Measurements from ENCODE around the gene MBNL2.

DNA sequence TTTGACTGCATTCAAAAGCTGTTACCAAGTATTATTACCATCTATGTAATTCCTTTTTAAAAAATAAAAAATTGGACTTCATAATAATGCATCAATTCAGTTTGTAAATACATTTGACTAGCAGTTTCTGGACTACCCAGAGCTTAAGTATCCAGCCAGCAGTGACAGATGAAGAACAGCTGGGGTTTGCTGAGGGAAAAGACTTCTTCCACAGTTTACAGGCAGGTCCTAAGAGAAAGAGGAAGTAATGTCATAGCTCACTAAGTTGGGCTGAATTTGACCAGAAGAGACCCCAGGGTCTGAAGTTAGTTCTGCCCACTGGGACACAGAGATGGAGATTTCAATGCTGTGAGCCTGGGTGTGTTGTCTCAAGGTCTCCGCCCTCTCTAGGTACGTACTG, 96.4 kb downstream of the MBNL2 start:
- TF ChIP-seq CTCF (IDR thresholded peaks at IDR 0.05; ENCODE audit: insufficient read depth, low read length) (no peak), POLR2AphosphoS5 (IDR thresholded peaks at IDR 0.05; ENCODE audit: low read depth) (no peak), GABPA (IDR thresholded peaks at IDR 0.05; ENCODE audit: low read depth) (no peak), SPI1 (IDR thresholded peaks at IDR 0.05; ENCODE audit: borderline replicate concordance, low read depth) (no peak)
- TF ChIP-seq, protein P1, sequence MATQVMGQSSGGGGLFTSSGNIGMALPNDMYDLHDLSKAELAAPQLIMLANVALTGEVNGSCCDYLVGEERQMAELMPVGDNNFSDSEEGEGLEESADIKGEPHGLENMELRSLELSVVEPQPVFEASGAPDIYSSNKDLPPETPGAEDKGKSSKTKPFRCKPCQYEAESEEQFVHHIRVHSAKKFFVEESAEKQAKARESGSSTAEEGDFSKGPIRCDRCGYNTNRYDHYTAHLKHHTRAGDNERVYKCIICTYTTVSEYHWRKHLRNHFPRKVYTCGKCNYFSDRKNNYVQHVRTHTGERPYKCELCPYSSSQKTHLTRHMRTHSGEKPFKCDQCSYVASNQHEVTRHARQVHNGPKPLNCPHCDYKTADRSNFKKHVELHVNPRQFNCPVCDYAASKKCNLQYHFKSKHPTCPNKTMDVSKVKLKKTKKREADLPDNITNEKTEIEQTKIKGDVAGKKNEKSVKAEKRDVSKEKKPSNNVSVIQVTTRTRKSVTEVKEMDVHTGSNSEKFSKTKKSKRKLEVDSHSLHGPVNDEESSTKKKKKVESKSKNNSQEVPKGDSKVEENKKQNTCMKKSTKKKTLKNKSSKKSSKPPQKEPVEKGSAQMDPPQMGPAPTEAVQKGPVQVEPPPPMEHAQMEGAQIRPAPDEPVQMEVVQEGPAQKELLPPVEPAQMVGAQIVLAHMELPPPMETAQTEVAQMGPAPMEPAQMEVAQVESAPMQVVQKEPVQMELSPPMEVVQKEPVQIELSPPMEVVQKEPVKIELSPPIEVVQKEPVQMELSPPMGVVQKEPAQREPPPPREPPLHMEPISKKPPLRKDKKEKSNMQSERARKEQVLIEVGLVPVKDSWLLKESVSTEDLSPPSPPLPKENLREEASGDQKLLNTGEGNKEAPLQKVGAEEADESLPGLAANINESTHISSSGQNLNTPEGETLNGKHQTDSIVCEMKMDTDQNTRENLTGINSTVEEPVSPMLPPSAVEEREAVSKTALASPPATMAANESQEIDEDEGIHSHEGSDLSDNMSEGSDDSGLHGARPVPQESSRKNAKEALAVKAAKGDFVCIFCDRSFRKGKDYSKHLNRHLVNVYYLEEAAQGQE (IDR thresholded peaks at IDR 0.05; ENCODE audit: insufficient replicate concordance, low read depth): no peak

All from HL-60 (cell line).